H9 (cell line): ENCODE data around the gene JMJD1C. TPM values are rescaled to one million over a fixed set of nuclear protein-coding genes. Genes with fewer than 3 reads are reported as not detected.

ENCODE experiments used
- DNase-seq: peaks from one replicate; pipeline ENCODE4 v3.0.0-alpha.2; 2017
- H2AFZ ChIP-seq: one replicate; pipeline ENCODE4 v1.6.1; 2013; ENCODE audit warnings: mild to moderate bottlenecking, low read length, control low read depth, moderate library complexity
- H2AK5ac ChIP-seq: 2 replicates; pipeline ENCODE4 v1.6.1; 2013; ENCODE audit warnings: low read length, control low read depth, mixed read lengths; ENCODE audit not compliant: insufficient read length
- H2BK120ac ChIP-seq: one replicate; pipeline ENCODE4 v1.6.1; 2013; ENCODE audit warnings: low read depth, mild to moderate bottlenecking, low read length, control low read depth, inconsistent platforms; ENCODE audit not compliant: poor library complexity, severe bottlenecking
- H2BK12ac ChIP-seq: 2 replicates; pipeline ENCODE4 v1.6.1; 2013; ENCODE audit warnings: low read length, control low read depth, mixed read lengths, low read depth; ENCODE audit not compliant: insufficient read length
- H2BK15ac ChIP-seq: 2 replicates; pipeline ENCODE4 v1.6.1; 2013; ENCODE audit warnings: low read depth, low read length, control low read depth
- H2BK20ac ChIP-seq: one replicate; pipeline ENCODE4 v1.6.1; 2013; ENCODE audit warnings: low read depth, mild to moderate bottlenecking, low read length, control low read depth, inconsistent platforms; ENCODE audit not compliant: poor library complexity, severe bottlenecking
- H2BK5ac ChIP-seq: 2 replicates; pipeline ENCODE4 v1.6.1; 2013; ENCODE audit warnings: low read length, control low read depth, mixed read lengths; ENCODE audit not compliant: insufficient read length
- H3K14ac ChIP-seq: 2 replicates; pipeline ENCODE4 v1.6.1; 2013; ENCODE audit warnings: low read length, control low read depth; ENCODE audit not compliant: insufficient read depth
- H3K18ac ChIP-seq: 2 replicates; pipeline ENCODE4 v1.6.1; 2013; ENCODE audit warnings: low read depth, mild to moderate bottlenecking, mixed read lengths, low read length, control low read depth; ENCODE audit not compliant: insufficient read length
- H3K23ac ChIP-seq: 2 replicates; pipeline ENCODE4 v1.6.1; 2013; ENCODE audit warnings: low read length, control low read depth, mixed read lengths, low read depth; ENCODE audit not compliant: insufficient read length
- H3K23me2 ChIP-seq: 2 replicates; pipeline ENCODE4 v1.6.1; 2013; ENCODE audit warnings: low read depth, mild to moderate bottlenecking, mixed read lengths, low read length, control low read depth; ENCODE audit not compliant: insufficient read length, poor library complexity, severe bottlenecking
- H3K27ac ChIP-seq: 2 replicates; pipeline ENCODE4 v1.5.1; 2013; ENCODE audit warnings: low read length, control low read depth, mixed read lengths, low read depth; ENCODE audit not compliant: insufficient read length
- H3K27me3 ChIP-seq: 2 replicates; pipeline ENCODE4 v1.6.1; 2013; ENCODE audit warnings: low read length, control low read depth, inconsistent platforms; ENCODE audit not compliant: insufficient read depth
- H3K4ac ChIP-seq: 2 replicates; pipeline ENCODE4 v1.6.1; 2013; ENCODE audit warnings: low read depth, mild to moderate bottlenecking, control low read depth, inconsistent platforms, low read length, moderate library complexity
- H3K4me1 ChIP-seq: 2 replicates; pipeline ENCODE4 v1.6.1; 2013; ENCODE audit warnings: low read length, control low read depth, inconsistent platforms; ENCODE audit not compliant: insufficient read depth
- H3K4me2 ChIP-seq: 2 replicates; pipeline ENCODE4 v1.6.1; 2013; ENCODE audit warnings: low read length, control low read depth, mixed read lengths; ENCODE audit not compliant: insufficient read length, insufficient read depth
- H3K56ac ChIP-seq: 2 replicates; pipeline ENCODE4 v1.6.1; 2013; ENCODE audit warnings: low read depth, mild to moderate bottlenecking, mixed read lengths, low read length, control low read depth; ENCODE audit not compliant: insufficient read length
- H3K79me1 ChIP-seq: 2 replicates; pipeline ENCODE4 v1.6.1; 2013; ENCODE audit warnings: low read depth, mild to moderate bottlenecking, moderate library complexity, low read length, control low read depth, inconsistent platforms; ENCODE audit not compliant: insufficient read depth, poor library complexity, severe bottlenecking
- H3K79me2 ChIP-seq: 2 replicates; pipeline ENCODE4 v1.6.1; 2013; ENCODE audit warnings: low read length, control low read depth, inconsistent platforms; ENCODE audit not compliant: insufficient read depth
- H3K9ac ChIP-seq: 2 replicates; pipeline ENCODE4 v1.6.1; 2013; ENCODE audit warnings: low read length, control low read depth, mixed read lengths; ENCODE audit not compliant: insufficient read length; ENCODE audit errors: extremely low read depth
- H3K9me3 ChIP-seq: one replicate; pipeline ENCODE4 v1.6.1; 2013; ENCODE audit warnings: low read depth, low read length, inconsistent platforms; ENCODE audit not compliant: control insufficient read depth
- H3T11ph ChIP-seq: one replicate; pipeline ENCODE4 v1.6.1; 2013; ENCODE audit warnings: mild to moderate bottlenecking, low read length, control low read depth, inconsistent platforms
- H4K20me1 ChIP-seq: one replicate; pipeline ENCODE4 v1.6.1; 2013; ENCODE audit not compliant: control insufficient read depth, insufficient read length, insufficient read depth
- H4K5ac ChIP-seq: 2 replicates; pipeline ENCODE4 v1.6.1; 2013; ENCODE audit warnings: low read depth, mild to moderate bottlenecking, mixed read lengths, low read length, control low read depth; ENCODE audit not compliant: insufficient read length
- H4K8ac ChIP-seq: replicated peaks from 2 replicates; pipeline ENCODE4 v1.6.1; 2013; ENCODE audit warnings: low read length, control low read depth, mixed read lengths, low read depth; ENCODE audit not compliant: insufficient read length
- H4K91ac ChIP-seq: 2 replicates; pipeline ENCODE4 v1.6.1; 2013; ENCODE audit warnings: low read depth, mild to moderate bottlenecking, moderate library complexity, mixed read lengths, low read length, control low read depth; ENCODE audit not compliant: insufficient read length
- H3K27ac Mint-ChIP-seq, 3 experiments: 2 replicates in 2 of 3; 3 replicates in 1 of 3; pipeline ENCODE4 v1.8.0; 2020 to 2021; ENCODE audit warnings: mixed read lengths in 3 of 3, mild to moderate bottlenecking in 1 of 3, moderate library complexity in 1 of 3
- H3K27me3 Mint-ChIP-seq: 2 replicates; pipeline ENCODE4 v1.8.0; 2021; ENCODE audit warnings: low read depth, mild to moderate bottlenecking, moderate library complexity, mixed read lengths
- H3K36me3 Mint-ChIP-seq, 3 experiments: 2 replicates in 2 of 3; 3 replicates in 1 of 3; pipeline ENCODE4 v1.8.0; 2020 to 2021; ENCODE audit warnings: low read depth in 3 of 3, mixed read lengths in 3 of 3; ENCODE audit not compliant: insufficient read depth in 1 of 3
- H3K4me1 Mint-ChIP-seq, 2 experiments: 2 replicates each; pipeline ENCODE4 v1.8.0; 2020; ENCODE audit warnings: mixed read lengths in 2 of 2
- H3K4me3 Mint-ChIP-seq, 2 experiments: 2 replicates in 1 of 2; 3 replicates in 1 of 2; pipeline ENCODE4 v1.8.0; 2020 to 2021; ENCODE audit warnings: mild to moderate bottlenecking in 2 of 2, mixed read lengths in 2 of 2, moderate library complexity in 1 of 2
- H3K9me3 Mint-ChIP-seq, 2 experiments: 2 replicates in 1 of 2; 3 replicates in 1 of 2; pipeline ENCODE4 v1.8.0; 2020; ENCODE audit warnings: mild to moderate bottlenecking in 2 of 2, mixed read lengths in 2 of 2, moderate library complexity in 1 of 2
- CTCF ChIP-seq: fragments of 200-600 bp; sonication (generic); conservative IDR thresholded peaks from 3 replicates; pipeline ENCODE4 v1.8.0; 2021; ENCODE audit warnings: antibody characterized with exemption, mild to moderate bottlenecking
- WGBS: extraction: QIAGEN DNeasy Blood & Tissue Kit; methylation state at CpG from one replicate; pipeline ENCODE4 v1.1.7; 2013; ENCODE audit warnings: missing lambda C conversion rate, low lambda C conversion rate, mixed read lengths; ENCODE audit not compliant: insufficient read length; ENCODE audit errors: extremely low coverage; 5-methylcytosine and 5-hydroxymethylcytosine counted together
- total RNA-seq: library from RNA; stranded (reverse); gene quantifications from 2 replicates; pipeline ENCODE4 v1.2.1, GENCODE V29; 2021

JMJD1C gene
- total RNA-seq, 1 experiment from 2014 or later: 200 TPM

GRCh38 chr10:63214571-63214970, 251.2 kb downstream of the JMJD1C start:
- H3K9me3 Mint-ChIP-seq: no peaks in the 10 kb centered on the region
- no peaks in the 10 kb centered on the region for H3K9me3 ChIP-seq
- no peak overlapping the region for H2AFZ ChIP-seq
- H3K4me3 Mint-ChIP-seq: no peak overlapping the region
- no peak overlapping the region for H2BK12ac ChIP-seq
- H3K18ac ChIP-seq: no peak overlapping the region
- H3K23me2 ChIP-seq: no peaks in the 10 kb centered on the region
- no peak for TF ChIP-seq CTCF
- H3K56ac ChIP-seq: no peak overlapping the region
- peaks cover 44 to 63% (median 59%) of the 10 kb centered on the region in 3 experiments for H3K36me3 Mint-ChIP-seq
- H3K14ac ChIP-seq: no peak overlapping the region
- H3T11ph ChIP-seq: no peak overlapping the region
- H3K4me1 ChIP-seq: peaks cover 2% of the 10 kb centered on the region; the same call in 1 of the 2 replicates
- H4K8ac ChIP-seq: no peak overlapping the region
- H2BK20ac ChIP-seq: no peak overlapping the region
- H3K4ac ChIP-seq: no peak overlapping the region
- no peak overlapping the region for H3K4me2 ChIP-seq
- H3K9ac ChIP-seq: no peak overlapping the region
- no peaks in the 10 kb centered on the region for H3K27me3 ChIP-seq
- H4K20me1 ChIP-seq: no peaks in the 10 kb centered on the region
- no peak overlapping the region for H3K27ac ChIP-seq
- H3K79me1 ChIP-seq: no peaks in the 10 kb centered on the region
- no peak overlapping the region for H2BK5ac ChIP-seq
- peaks cover 22% of the 10 kb centered on the region; the same call in 1 of the 2 replicates for H3K79me2 ChIP-seq
- no peak overlapping the region for H4K91ac ChIP-seq
- no peak overlapping the region for H2AK5ac ChIP-seq
- DNase-seq: no peak
- no peaks in the 10 kb centered on the region for H3K27me3 Mint-ChIP-seq
- no peak overlapping the region for H4K5ac ChIP-seq
- no CpG with 5 or more reads among the region's 2 CpGs for WGBS
- H3K27ac Mint-ChIP-seq: peak overlapping the region in 1 of 3 experiments; percentile 76; a peak in 3 of 7 replicates
- H2BK15ac ChIP-seq: no peak overlapping the region
- no peak overlapping the region for H2BK120ac ChIP-seq
- peaks cover 22 to 30% of the 10 kb centered on the region in 2 experiments for H3K4me1 Mint-ChIP-seq
- no peak overlapping the region for H3K23ac ChIP-seq
